ENCODE results near the gene CFAP20DC.

Gene CFAP20DC

GRCh38 chr3:58794750-58795149 lies 255.1 kb downstream of the CFAP20DC start:
- DNase-seq, result no peak

GRCh38 chr3:58793938-58794337 lies 255.9 kb downstream of the CFAP20DC start:
- DNase-seq, result no peak

- DNase-seq, result no peak
Measured at GRCh38 chr3:58792921-58793451, 256.8 kb downstream of the CFAP20DC start.

- DNase-seq, result no peak
Measured at GRCh38 chr3:58789385-58789784, 260.4 kb downstream of the CFAP20DC start.

- DNase-seq, result no peak
Measured at GRCh38 chr3:58784888-58785287, 264.9 kb downstream of the CFAP20DC start.

- no peak for DNase-seq
Measured at GRCh38 chr3:58784425-58784824, 265.4 kb downstream of the CFAP20DC start.

GRCh38 chr3:58783845-58784244 lies 266.0 kb downstream of the CFAP20DC start:
- DNase-seq, result no peak

GRCh38 chr3:58779934-58780333 lies 269.9 kb downstream of the CFAP20DC start:
- no peak for DNase-seq

- no peak for DNase-seq
Measured at GRCh38 chr3:58776231-58776630, 273.6 kb downstream of the CFAP20DC start.

GRCh38 chr3:58772462-58772861 lies 277.4 kb downstream of the CFAP20DC start:
- no peak for DNase-seq

- DNase-seq, result no peak
Measured at GRCh38 chr3:58769065-58769464, 280.8 kb downstream of the CFAP20DC start.

- no peak for DNase-seq
Measured at GRCh38 chr3:58766587-58767282, 283.1 kb downstream of the CFAP20DC start.

- DNase-seq, result no peak
Measured at GRCh38 chr3:58755150-58755549, 294.7 kb downstream of the CFAP20DC start.

- DNase-seq, result no peak
Measured at GRCh38 chr3:58754074-58754473, 295.8 kb downstream of the CFAP20DC start.

GRCh38 chr3:58751882-58752567 lies 297.8 kb downstream of the CFAP20DC start:
- no peak for DNase-seq

- no peak for DNase-seq
Measured at GRCh38 chr3:58751235-58751634, 298.6 kb downstream of the CFAP20DC start.

- DNase-seq, result no peak
Measured at GRCh38 chr3:58749948-58750347, 299.9 kb downstream of the CFAP20DC start.

- no peak for DNase-seq
Measured at GRCh38 chr3:58748024-58748423, 301.8 kb downstream of the CFAP20DC start.

GRCh38 chr3:58746758-58747157 lies 303.1 kb downstream of the CFAP20DC start:
- DNase-seq, result no peak

GRCh38 chr3:58743296-58743695 lies 306.5 kb downstream of the CFAP20DC start:
- no peak for DNase-seq

- no peak for DNase-seq
Measured at GRCh38 chr3:58742239-58742638, 307.6 kb downstream of the CFAP20DC start.

- DNase-seq, result no peak
Measured at GRCh38 chr3:58737644-58738043, 312.2 kb downstream of the CFAP20DC start.

GRCh38 chr3:58731673-58732072 lies 318.2 kb downstream of the CFAP20DC start:
- no peak for DNase-seq

- no peak for DNase-seq
Measured at GRCh38 chr3:58728723-58729122, 321.1 kb downstream of the CFAP20DC start.
